GM21717 (cell line): Measurements from ENCODE around the gene KRTAP3-1.
"Not testable (repeated sequence)": the region's sequence is repeated elsewhere in the genome, so short reads cannot be mapped to it uniquely, and the experiment has no call there.

Source experiments
- ATAC-seq: cut with Tn5 transposase; IDR thresholded peaks from one replicate; pipeline ENCODE4 v1.9.1; 2021; ENCODE audit warnings: mild to moderate bottlenecking, moderate library complexity; ENCODE audit not compliant: unreplicated experiment

The KRTAP3-1 gene

DNA sequence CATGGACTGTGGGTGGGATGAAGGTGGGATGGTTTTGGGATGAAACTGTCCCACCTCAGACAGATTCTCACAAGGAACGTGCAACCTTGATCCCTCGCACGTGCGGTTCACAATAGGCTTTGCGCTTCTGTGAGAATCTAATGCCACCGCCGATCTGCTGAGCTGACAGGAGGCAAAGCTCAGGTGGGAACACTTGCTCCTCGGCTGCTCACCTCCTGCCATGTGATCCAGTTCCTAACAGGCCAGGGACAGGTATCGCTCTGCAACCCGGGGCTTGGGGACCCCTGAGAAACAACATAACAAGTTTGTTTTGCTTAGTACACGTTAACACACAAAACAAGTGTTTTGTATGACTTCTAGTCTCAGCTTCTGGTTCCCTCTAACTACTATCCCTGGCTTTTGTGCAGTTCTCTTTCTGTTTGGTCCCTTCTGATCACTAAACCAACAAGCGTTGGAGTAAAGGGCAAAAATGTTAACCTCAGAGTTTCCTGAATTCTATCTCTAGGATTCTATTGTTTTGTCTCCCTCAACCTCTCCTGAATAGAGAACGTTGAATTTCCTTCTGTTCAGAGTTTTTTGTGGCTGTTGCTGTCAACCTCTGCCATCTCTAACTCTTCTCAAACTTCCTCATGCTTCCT is 7.8 kb upstream of the KRTAP3-1 start:
- ATAC-seq: no peak

DNA sequence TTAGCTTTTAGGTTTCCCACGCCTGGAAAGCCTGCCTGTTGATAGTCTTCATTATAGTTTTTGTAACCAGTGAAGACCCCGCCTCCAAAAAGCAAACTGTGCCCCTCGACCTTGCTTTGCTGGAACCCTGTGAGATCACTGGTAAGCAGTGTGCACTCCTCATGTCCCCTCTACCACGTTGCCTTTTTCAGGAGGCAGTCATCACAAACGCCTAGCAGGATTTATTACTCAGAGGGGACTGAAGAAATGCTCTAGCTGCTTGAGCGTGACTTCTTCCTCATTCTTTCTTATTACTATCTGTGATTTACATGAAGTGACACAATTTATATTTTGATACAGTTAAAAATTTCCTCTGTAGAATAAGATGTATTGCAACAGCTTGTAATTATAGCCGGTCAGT is 6.5 kb upstream of the KRTAP3-1 start:
- no peak for ATAC-seq

DNA sequence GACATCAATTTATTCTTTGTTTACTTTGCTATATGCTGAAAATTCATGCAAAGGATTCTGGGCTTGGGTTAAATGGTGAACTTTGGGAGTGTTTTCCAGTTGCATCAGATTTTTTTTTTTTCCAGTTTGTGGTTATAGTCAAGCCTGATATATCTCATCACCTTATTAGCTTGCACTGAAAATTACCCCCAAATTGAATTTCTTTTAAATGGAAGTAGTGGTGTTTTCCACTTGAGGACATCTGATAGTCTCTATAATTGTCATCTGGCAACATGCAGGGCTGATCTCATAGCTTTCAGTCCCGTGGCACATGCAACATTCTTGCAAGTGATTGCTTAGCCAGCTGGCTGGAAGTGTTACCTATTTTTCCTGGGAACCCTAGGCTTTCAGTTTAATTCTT is 4.7 kb upstream of the KRTAP3-1 start:
- no peak for ATAC-seq

- ATAC-seq: no peak
Observed at GRCh38 chr17:41013181-41013580, 4.3 kb upstream of the KRTAP3-1 start.

- ATAC-seq: no peak
Observed at GRCh38 chr17:41012326-41013120, 3.6 kb upstream of the KRTAP3-1 start.

- ATAC-seq: no peak
Observed at GRCh38 chr17:41010441-41010840, 1.5 kb upstream of the KRTAP3-1 start.

DNA sequence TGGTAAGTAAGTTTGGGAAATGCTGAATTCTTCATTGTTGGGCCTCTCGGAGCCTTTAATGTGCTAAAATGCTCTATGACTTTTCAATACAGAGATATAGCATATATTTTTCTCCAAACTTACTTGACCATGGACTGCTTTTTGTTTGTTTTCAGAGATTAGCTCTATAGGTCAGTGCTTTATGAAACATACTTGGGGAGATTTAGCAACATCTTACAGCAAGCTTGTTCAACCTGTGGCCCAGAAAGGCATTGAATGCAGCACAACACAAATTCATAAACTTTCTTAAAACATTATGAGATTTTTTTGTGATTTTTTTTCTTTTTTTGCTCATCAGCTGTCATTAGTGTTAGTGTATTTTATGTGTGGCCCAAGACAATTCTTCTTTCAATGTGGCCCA is 1.0 kb upstream of the KRTAP3-1 start:
- no peak for ATAC-seq

DNA sequence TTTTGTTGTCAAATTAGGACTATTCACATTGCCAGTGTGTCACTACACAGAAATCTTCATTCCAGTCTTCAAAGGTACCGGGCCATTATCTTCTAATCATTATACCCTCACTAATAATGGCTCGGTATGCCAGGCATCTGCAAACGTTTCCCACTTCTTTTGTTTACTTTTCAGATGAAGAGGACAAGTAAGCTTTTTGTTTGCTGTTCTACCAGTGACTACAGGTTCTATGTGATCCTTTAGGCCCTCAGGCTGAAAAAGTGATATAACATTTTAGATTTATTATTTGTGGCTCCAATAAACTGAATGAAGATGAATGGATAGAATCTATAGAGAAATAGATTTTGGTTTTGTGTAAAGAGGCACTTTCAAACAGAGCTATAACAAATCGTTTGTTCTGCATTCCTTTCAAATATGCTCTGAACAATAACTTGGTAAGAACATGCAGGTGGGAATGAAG is 403 bp upstream of the KRTAP3-1 start:
- no peak for ATAC-seq

DNA sequence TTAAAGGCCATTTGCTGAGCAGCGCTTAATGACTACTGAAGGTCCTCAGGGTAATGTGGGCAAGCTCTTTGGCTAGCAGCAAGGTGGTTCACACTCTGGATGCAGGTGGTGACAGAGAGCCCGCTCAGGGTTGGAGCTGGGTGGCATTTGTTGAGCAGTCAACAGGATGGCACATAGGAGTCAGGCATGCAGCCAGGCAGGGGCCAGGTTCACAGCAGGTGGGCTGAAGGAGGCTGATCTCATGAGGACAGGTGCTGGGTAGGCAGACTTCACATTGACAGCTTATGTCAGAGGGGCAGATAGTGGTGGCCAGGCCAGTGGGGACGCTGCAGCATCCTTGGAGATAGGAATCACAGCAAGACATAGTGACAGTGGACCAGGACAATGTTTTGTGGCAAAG is 4.5 kb downstream of the KRTAP3-1 start:
- ATAC-seq: no peak

DNA sequence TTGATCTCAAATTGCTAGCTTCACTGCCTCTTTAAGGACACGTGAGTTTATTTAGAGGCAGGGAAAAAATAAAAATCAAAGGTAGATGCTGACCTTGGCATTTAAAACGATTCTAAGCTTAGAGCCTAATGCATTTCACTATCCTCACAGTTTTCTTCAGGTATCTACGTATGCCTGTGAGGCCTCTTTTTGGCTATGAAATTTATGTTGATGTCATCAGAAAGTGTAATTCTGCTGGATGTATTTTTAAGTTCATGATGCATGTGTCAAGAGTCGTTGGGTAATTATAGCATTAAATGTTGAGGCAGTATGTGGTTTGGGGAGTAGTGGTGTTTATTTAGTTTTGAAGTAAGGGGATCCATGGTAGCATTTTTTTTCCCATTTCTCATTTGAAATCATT is 5.0 kb downstream of the KRTAP3-1 start:
- ATAC-seq: no peak

DNA sequence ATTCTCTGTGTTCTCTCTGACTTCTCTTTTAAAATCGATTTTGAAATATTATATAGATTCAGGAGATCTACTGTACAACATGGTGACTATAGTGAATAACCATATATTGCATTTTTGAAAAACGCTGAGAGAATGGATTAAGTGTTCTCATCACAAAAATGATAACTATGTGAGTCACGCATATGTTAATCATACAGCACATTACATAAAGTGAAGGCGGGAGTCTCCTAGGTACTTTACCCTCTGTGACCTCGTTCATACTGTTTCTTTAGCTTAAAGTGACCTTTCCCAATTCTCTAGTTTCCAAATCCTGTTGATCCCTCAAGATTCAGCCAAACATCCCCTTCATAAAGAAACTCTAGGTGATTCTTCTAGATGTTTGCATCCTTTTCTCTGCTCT is 6.1 kb downstream of the KRTAP3-1 start:
- no peak for ATAC-seq

DNA sequence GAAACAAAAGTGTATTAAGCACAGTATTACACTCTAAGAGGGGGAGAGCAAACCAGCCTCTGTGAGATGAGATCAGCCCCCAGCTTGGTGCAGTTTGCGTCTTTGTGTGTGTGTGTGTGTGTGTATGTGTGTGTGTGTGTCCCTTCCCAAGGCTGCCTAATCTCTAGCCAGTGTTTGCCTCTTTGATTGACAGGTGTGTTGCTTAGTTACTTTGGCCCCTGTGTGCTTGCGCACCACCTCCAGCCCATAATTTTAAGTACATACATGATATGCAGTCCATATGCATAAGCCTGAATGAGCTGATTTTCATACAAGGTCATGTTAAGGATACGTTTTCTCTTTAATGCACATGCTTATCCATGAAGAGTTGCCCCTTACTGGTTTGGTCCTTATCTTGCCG is 7.1 kb downstream of the KRTAP3-1 start:
- ATAC-seq: no peak

- not testable (repeated sequence) for ATAC-seq
Observed at GRCh38 chr17:40999563-40999962, 9.4 kb downstream of the KRTAP3-1 start, which contains the start of gene KRTAP3-2. KRTAP3-2 (minus strand) TSS chr17:40999906; CDS start chr17:40999853, 53 bp downstream.

DNA sequence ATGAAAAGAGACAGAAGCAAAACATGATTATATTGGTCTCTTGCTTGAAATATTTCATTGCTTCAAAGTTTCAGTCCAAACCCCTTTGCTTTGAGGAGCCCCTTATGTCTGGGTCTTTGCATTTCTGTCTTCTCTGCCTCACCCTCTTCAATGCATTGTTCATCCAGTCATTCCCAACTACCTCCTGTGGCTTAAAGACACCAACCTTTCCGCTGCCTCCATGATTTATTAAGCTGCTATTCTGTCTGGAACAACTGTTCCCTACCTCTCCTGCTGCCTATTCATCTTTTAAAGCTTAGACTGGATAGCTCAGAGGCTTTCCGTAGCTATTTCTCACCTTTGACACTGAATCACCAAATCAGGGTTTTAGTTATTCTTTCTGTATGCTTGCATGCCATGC is 11.6 kb downstream of the KRTAP3-1 start:
- no peak for ATAC-seq

DNA sequence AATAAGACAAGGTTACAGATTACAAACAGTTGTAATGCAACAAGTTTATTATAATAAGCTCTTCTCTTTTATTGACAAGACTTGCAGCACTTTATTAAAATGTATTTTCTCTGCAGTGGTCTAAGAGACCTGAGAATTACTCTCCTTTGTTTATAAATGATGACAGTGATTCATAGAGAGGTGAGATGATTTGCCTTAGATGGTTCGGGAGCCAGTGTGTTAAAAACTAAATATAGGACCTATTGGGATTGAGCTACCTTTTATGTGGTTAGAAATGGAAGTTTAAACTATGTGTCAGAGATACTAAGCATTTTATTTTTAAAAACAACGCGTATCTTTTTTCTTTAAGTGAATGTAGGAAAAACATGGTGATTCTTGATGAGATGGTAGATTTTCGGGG is 12.1 kb downstream of the KRTAP3-1 start:
- ATAC-seq: no peak

DNA sequence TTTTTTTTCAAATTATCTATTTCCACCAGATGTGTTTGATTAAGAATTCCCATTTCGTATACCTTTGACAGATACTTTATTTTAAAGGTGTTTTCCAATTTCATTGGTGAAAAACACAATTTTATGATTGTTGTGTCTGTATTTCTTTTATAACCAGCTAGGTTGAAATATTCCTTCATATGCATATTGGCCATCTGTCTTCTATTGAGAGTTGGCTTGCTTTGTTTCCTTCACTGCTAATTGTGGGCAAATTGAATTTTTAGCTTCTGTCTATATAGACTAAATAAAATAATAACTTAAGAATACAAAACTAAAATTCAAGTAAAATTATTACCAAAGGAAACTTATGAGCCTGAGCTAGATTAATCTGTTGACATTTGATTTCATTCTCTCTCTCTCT is 13.8 kb downstream of the KRTAP3-1 start:
- no peak for ATAC-seq

DNA sequence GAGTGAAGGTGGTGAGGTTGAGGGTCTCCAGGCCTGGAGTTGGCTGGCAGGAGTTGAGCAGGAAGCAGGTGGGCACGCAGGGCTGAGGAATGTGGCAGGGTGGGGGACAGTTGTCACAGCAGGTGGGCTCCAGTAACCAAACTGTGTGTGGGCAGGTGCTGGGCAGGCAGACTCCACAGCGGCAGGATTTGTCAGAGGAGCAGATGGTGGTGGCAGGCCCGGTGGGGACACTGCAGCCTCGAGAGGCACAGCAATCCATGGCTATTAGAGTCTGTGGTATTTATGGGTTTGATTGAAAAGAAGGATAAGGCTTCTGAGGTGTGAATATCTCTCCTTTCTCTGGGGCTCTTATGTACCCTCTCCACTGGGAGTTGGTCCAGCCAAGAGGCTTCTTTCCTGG is 15.1 kb downstream of the KRTAP3-1 start, which contains the start of gene KRTAP3-3:
Gene KRTAP3-3, minus strand, starts transcription at position 326 of the 400 bp plus-strand sequence. Its CDS starts 67 bp downstream, at position 259.
- no peak for ATAC-seq

DNA sequence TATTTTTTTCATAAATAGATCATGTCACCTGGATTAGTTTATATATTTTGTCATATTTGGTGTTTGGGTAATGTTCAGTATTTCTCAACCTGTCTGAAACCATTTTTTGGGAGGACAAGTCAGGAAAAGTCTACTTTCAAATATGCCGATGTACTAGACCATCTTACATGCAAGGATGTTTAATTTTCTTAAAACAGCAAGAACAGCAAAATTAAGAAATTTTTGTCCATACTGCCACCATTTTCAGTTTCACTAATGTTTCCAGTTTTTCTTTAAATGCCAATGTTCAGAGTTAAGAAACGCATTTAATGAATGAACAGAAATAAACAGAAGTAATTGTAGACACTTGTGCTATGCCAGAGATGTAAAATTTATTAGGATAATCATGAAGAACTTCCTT is 15.8 kb downstream of the KRTAP3-1 start:
- no peak for ATAC-seq

DNA sequence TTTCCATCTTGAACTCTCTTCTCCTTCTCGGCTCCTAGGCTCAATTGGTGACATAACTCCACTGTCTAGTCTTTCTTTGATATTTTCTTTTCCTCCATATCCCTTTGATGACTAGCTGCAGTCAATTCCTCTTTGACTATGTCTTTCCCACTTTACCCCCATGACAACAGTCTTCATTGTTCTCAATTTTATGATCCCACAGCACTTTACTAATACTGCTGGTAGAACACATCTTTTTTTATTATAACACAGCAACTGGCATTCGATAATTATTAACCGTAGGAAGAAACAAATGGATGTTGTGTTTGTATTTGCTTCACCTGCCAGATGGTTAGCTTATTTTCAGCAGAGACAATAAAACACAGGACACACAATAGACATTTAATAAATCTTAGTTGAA is 16.3 kb downstream of the KRTAP3-1 start:
- no peak for ATAC-seq

DNA sequence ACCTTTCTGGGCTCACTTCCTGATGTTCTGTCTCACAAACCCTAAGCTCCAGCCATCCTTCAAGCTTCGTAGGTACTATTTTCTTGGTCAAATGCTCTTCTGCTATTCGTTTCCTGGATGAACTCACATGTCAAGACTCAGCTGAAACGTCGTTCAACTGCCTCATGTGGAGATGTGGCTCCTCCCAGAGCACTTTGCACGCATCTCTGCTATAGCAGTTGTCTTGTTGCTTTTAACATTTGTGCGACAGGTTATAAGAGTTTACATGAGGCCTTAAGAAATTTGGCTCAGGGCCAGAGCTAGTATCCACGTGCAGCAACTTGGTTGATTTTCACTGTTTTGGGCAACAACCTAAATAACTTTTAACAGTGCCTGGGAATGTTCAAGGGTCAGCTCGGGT is 22.0 kb downstream of the KRTAP3-1 start:
- no peak for ATAC-seq

- no peak for ATAC-seq
Observed at GRCh38 chr17:40984226-40984625, 24.7 kb downstream of the KRTAP3-1 start, which contains the start of gene KRT40. KRT40 (minus strand) TSS chr17:40984326; CDS start chr17:40984273, 53 bp downstream.

DNA sequence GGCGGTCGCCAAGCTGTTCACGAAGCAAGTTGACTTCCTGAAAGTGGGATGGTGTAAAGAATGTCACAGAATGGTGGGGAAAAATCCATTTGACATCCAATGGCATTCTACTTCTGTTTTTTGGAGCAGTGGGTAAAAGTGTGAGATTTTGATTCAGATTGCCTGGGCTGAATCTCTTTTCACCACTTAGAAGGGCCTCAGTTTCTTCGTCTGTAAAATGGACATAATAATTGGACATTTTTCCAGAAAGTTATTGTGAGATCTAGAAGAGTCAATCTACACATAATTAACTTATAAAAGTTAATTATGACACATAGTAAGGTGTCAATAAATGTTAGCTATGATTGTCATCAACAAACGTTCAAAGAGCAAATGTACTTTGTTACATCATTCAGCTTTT is 27.8 kb downstream of the KRTAP3-1 start:
- no peak for ATAC-seq
